HCT116 (cell line): ENCODE results near the gene PAN3. TPM values are rescaled to one million over a fixed set of nuclear protein-coding genes. Genes with fewer than 3 reads are reported as not detected.

Experiments used
- ATAC-seq: fragments of 200-7000 bp; cut with Tn5 transposase; 2 replicates; pipeline ENCODE4 v1.9.1; 2020; ENCODE audit warnings: mild to moderate bottlenecking, moderate library complexity
- BruUV-seq: library from RNA; stranded (reverse); fragments of 400-500 nt; replicated peaks from 2 replicates; lab custom pipeline; 2021; lab: Mats Ljungman, UMichigan
- CTCF ChIA-PET: fragments of 300-600 bp; sonication (Branson Sonifier 250); formaldehyde crosslinking; loops from one replicate; lab custom pipeline; 2021; ENCODE audit warnings: antibody characterized with exemption; lab: Charles Lee
- POLR2A ChIA-PET: fragments of 300-600, 350-600 bp; sonication (Branson Sonifier 250); formaldehyde crosslinking; loops from one replicate; lab custom pipeline; 2021; ENCODE audit warnings: antibody characterized with exemption; lab: Charles Lee
- RAD21 ChIA-PET, 2 experiments: fragments of 300-600 bp; sonication (Branson Sonifier 250); formaldehyde crosslinking; loops; one replicate each; lab custom pipeline; 2023; ENCODE audit warnings: low total read pairs in 2 of 2; ENCODE audit not compliant: uncharacterized antibody in 2 of 2, unreplicated experiment in 2 of 2, low non-redundant PET in 1 of 2; lab: Charles Lee
- DNase-seq: peaks from one replicate; pipeline ENCODE4 v3.0.0-alpha.2; 2010; ENCODE audit warnings: low read depth, low spot score
- H2AFZ ChIP-seq: fragments of 200-600 bp; shearing (Covaris generic), sonication (generic); 2 replicates; pipeline ENCODE4 v1.6.1; 2017; ENCODE audit warnings: low read depth, mixed run types, mixed read lengths, antibody characterized with exemption, low read length; ENCODE audit not compliant: poor library complexity, severe bottlenecking
- H3K27ac ChIP-seq: 2 replicates; pipeline ENCODE4 v1.5.1; 2012; ENCODE audit warnings: low read depth, low read length
- H3K27me3 ChIP-seq: fragments of 200-600 bp; sonication (generic); 2 replicates; pipeline ENCODE4 v1.6.1; 2016; ENCODE audit warnings: mixed run types, low read length, mixed read lengths; ENCODE audit not compliant: insufficient read depth
- H3K36me3 ChIP-seq, 2 experiments: fragments of 200-500 bp in 1 of 2; fragments of 200-600 bp in 1 of 2; sonication (Bioruptor generic) in 1 of 2; sonication (generic) in 1 of 2; 2 replicates each; pipeline versions ENCODE4 v1.5.1 to v1.6.1; 2014 to 2016; ENCODE audit warnings: low read length in 2 of 2, inconsistent platforms in 1 of 2, mixed read lengths in 1 of 2, mixed run types in 1 of 2; ENCODE audit not compliant: insufficient read depth in 2 of 2, control insufficient read depth in 1 of 2
- H3K4me1 ChIP-seq, 2 experiments: fragments of 200-600 bp in 1 of 2; sonication (generic) in 1 of 2; 2 replicates each; pipeline versions ENCODE4 v1.5.1 to v1.6.1; 2012 to 2017; ENCODE audit warnings: low read length in 2 of 2, inconsistent platforms in 1 of 2, mild to moderate bottlenecking in 1 of 2, mixed read lengths in 1 of 2, mixed run types in 1 of 2, moderate library complexity in 1 of 2; ENCODE audit not compliant: insufficient read depth in 2 of 2, control insufficient read depth in 1 of 2
- H3K4me2 ChIP-seq: fragments of 200-600 bp; sonication (generic); 2 replicates; pipeline ENCODE4 v1.6.1; 2017; ENCODE audit warnings: mixed run types, low read length, mixed read lengths
- H3K4me3 ChIP-seq, 2 experiments: fragments of 200-600 bp in 1 of 2; sonication (generic) in 1 of 2; replicated peaks in 1 of 2; 2 replicates each; pipeline ENCODE4 v1.5.1; 2011 to 2016; ENCODE audit warnings: low read length in 2 of 2, control low read depth in 1 of 2, low read depth in 1 of 2, mild to moderate bottlenecking in 1 of 2, mixed read lengths in 1 of 2, mixed run types in 1 of 2
- H3K79me2 ChIP-seq: fragments of 200-600 bp; sonication (generic); 2 replicates; pipeline ENCODE4 v1.6.1; 2017; ENCODE audit warnings: mild to moderate bottlenecking, mixed run types, low read length, moderate library complexity, mixed read lengths; ENCODE audit not compliant: insufficient read depth
- H3K9ac ChIP-seq: fragments of 200-600 bp; sonication (generic); 2 replicates; pipeline ENCODE4 v1.6.1; 2016; ENCODE audit warnings: low read length, mixed read lengths
- H3K9me2 ChIP-seq: fragments of 200-600 bp; sonication (generic), shearing (Covaris generic); 2 replicates; pipeline ENCODE4 v1.6.1; 2017; ENCODE audit warnings: mixed run types, mild to moderate bottlenecking, moderate library complexity; ENCODE audit not compliant: insufficient read depth
- H3K9me3 ChIP-seq, 2 experiments: fragments of 200-500 bp in 1 of 2; fragments of 200-600 bp in 1 of 2; sonication (Bioruptor generic) in 1 of 2; sonication (generic) in 1 of 2; 2 replicates each; pipeline ENCODE4 v1.6.1; 2014 to 2017; ENCODE audit warnings: low read length in 2 of 2, mixed read lengths in 2 of 2, inconsistent platforms in 1 of 2, low read depth in 1 of 2, mild to moderate bottlenecking in 1 of 2, mixed run types in 1 of 2, moderate library complexity in 1 of 2; ENCODE audit not compliant: control insufficient read depth in 1 of 2, insufficient read depth in 1 of 2
- H4K20me1 ChIP-seq: fragments of 200-600 bp; sonication (generic), shearing (Covaris generic); 2 replicates; pipeline ENCODE4 v1.6.1; 2017; ENCODE audit warnings: mixed run types, mild to moderate bottlenecking, moderate library complexity; ENCODE audit not compliant: insufficient read depth
- ATF3 ChIP-seq: IDR thresholded peaks from 2 replicates; pipeline ENCODE4 v1.6.1; 2012
- CEBPB ChIP-seq: IDR thresholded peaks from 2 replicates; pipeline ENCODE4 v1.6.1; 2012; ENCODE audit warnings: low read depth
- CTCF ChIP-seq, 3 experiments: fragments of 200-600 bp in 1 of 3; sonication (generic) in 1 of 3; IDR thresholded peaks in 2 of 3; conservative IDR thresholded peaks in 1 of 3; 2 replicates each; pipeline ENCODE4 v1.5.1; 2012 to 2017; ENCODE audit warnings: low read depth in 2 of 3, low read length in 2 of 3, antibody characterized with exemption in 1 of 3, borderline replicate concordance in 1 of 3, control low read depth in 1 of 3, mild to moderate bottlenecking in 1 of 3, mixed read lengths in 1 of 3, mixed run types in 1 of 3, moderate library complexity in 1 of 3; ENCODE audit not compliant: insufficient read depth in 1 of 3
- EZH2phosphoT487 ChIP-seq: fragments of 200-600 bp; IDR thresholded peaks from 2 replicates; pipeline ENCODE4 v1.6.1; 2018; ENCODE audit warnings: antibody characterized with exemption, borderline replicate concordance
- FOSL1 ChIP-seq: IDR thresholded peaks from 2 replicates; pipeline ENCODE4 v1.6.1; 2012; ENCODE audit warnings: low read depth
- MAX ChIP-seq: IDR thresholded peaks from 2 replicates; pipeline ENCODE4 v1.6.1; 2012
- POLR2A ChIP-seq: IDR thresholded peaks from 2 replicates; pipeline ENCODE4 v1.7.0; 2011; ENCODE audit warnings: borderline replicate concordance; ENCODE audit not compliant: insufficient read depth, insufficient read length; ENCODE audit errors: extremely low read depth
- TCF7L2 ChIP-seq: IDR thresholded peaks from 2 replicates; pipeline ENCODE4 v1.7.0; 2011; ENCODE audit warnings: borderline replicate concordance, inconsistent platforms; ENCODE audit not compliant: insufficient read depth, insufficient read length; ENCODE audit errors: extremely low read depth
- YY1 ChIP-seq: IDR thresholded peaks from 2 replicates; pipeline ENCODE4 v1.6.1; 2011; ENCODE audit warnings: low read length, low read depth, moderate library complexity, mild to moderate bottlenecking; ENCODE audit not compliant: insufficient replicate concordance; ENCODE audit errors: extremely low read depth
- intact Hi-C: fragments of 100-400 bp; cut with micrococcal nuclease; formaldehyde crosslinking; loops from 2 replicates; pipeline ENCODE4 v1.10.0; 2022
- total RNA-seq: library from RNA; stranded (reverse); gene quantifications from one replicate; pipeline ENCODE4 v1.2.1, GENCODE V29; 2021; ENCODE audit not compliant: unreplicated experiment

Gene PAN3
- total RNA-seq, 1 experiment from 2014 or later: 30.1 TPM

- Histone ChIP-seq H2AFZ (no peak overlapping the region), H3K4me1 (peaks cover 5 to 10% of the 10 kb centered on the region in 2 experiments; a peak in 3 of 4 replicates), H3K9me2 (no peaks in the 10 kb centered on the region), H3K9me3 (no peaks in the 10 kb centered on the region), H3K79me2 (no peaks in the 10 kb centered on the region), H3K4me3 (no peak overlapping the region), H3K4me2 (no peak overlapping the region), H4K20me1 (no peaks in the 10 kb centered on the region), H3K9ac (no peak overlapping the region), H3K36me3 (no peaks in the 10 kb centered on the region), H3K27me3 (no peaks in the 10 kb centered on the region), H3K27ac (no peak overlapping the region)
- CTCF ChIA-PET: no interaction called here
- POLR2A ChIA-PET: no interaction called here
- RAD21 ChIA-PET: no interaction called here
- intact Hi-C loops: no loop called here
- no peak for ATAC-seq
- DNase-seq: no peak
- BruUV-seq: no TSS peak
- no peak for TF ChIP-seq EZH2phosphoT487
- no peak for TF ChIP-seq FOSL1
- no peak for TF ChIP-seq CTCF (IDR thresholded peaks at IDR 0.05 in 2 of 3, conservative IDR thresholded peaks at IDR 0.05 in 1 of 3; ENCODE audit: borderline replicate concordance in 1 of 3, insufficient read depth in 1 of 3, low read depth in 2 of 3, low read length in 2 of 3)
- no peak for TF ChIP-seq ATF3
- TF ChIP-seq YY1: no peak
- no peak for TF ChIP-seq TCF7L2
- TF ChIP-seq POLR2A: no peak
- TF ChIP-seq CEBPB: no peak
- TF ChIP-seq MAX: no peak
Observed at GRCh38 chr13:28338742-28339141, 200.4 kb downstream of the PAN3 start.
